Bone marrow (tissue), 2 donors: ENCODE measurements around the gene RBM4.

ENCODE experiments used
- DNase-seq, 2 donors: peaks; one replicate each; lab custom pipeline; 2025; lab: John Stamatoyannopoulos, UW

Gene RBM4

GRCh38 chr11:66689661-66690590 lies 51.4 kb downstream of the RBM4 start:
- no peak for DNase-seq

DNA sequence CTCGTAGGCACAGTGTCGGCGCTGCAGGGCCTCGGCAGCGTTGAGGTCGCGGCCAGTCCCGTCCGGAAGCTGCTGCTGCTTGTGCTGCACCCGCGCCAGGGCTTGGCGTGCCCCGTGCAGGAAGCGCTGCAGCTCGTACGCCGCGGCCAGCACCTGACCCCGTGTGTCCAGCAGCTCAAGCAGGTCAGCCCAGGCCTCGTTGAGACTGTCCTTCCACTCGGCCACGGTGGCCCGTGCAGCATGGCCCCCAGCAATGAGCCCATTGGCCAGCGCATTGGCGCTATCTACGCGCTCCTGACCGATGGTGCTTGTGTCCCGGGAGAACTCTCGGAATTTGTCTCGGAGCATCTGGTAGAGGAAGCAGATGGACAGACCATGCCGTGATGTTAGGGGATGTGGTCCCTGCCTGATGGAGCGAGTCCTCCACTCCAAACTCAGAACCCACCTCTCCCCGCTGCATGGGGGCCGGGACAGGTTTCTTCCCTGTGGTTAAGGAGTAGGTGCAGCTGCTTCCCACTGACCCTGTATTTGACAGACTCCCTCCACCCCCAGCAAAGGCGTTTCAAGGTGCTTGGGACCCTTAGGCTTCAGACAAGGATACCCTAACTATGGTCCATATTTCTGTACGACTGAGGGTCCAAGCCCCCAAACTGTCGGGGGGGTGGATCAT lies 52.9 kb downstream of the RBM4 start:
- no peak for DNase-seq

DNA sequence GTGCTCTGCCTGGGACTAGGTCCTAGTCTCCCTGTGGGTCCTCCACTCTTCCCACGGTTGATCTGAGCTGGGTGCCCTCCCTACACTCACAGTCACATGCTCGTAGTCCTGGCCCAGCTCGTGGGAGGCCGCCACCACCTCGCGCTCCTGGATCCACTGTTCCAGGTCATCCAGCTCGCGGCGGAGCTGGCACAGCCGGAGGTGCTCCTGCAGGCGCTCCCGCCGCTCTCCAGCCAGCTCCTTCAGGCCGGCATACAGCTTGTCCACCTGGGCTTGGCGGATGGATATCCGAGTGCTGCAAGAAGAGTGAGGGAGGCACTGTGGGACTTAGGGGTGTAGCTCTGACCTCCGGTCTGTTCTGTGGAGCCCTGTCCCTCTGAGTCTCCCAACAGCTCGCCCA lies 53.9 kb downstream of the RBM4 start:
- no peak for DNase-seq

DNA sequence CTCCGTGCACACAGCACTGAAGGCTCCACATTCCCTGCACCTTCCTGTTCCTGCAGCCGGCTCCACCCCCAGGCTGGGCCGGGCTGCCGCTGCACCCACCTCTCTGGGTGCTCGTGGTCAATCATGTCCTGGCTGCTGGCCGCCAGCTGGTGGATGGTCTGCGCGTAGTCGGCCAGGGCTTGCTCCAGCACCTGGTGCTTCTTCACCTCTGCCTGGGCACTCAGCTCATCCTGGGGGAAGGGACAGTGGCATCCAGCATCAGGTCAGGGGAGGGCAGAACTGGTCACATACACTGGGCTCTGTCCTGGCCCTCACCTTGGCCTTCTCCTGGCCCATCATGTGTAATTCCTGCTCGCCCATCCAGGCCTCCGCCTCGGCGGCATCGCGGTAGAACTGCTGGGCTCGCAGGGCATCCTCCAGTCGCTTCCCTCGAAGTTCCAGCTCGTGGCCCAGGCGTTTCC lies 54.4 kb downstream of the RBM4 start:
- no peak for DNase-seq

DNA sequence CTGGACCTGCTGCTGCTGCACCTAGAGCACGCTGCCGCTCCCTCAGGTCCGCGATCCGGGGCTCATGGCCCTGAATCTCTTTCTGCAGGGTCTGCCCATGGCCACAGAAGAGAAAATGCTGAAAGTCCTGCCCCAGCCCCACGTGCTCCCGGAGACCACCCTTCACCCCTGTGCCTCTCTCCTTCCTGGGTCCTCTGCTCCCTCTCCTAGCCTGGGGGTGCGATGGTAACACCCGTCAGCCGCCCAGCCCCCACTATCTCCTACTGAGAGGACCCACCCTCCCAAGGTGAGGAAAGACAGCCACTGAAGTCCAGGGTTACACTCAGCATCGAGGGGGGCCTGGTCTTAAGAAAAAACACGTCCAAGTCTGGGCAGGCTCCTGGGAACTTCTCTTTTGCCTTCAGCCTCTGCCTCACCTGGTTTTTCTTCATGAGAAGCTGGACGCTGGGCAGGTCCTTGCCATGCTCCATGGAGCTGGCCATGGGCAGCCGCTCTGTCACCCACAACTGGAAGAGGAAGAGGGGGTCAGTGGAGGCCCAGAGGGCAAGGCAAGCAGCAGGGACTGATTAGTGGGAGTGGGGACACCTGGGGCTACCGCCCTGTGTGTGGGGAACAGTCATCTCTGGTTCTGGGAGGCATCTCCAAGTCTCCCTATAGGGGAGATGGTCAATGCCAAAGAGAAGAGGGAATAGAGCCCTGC lies 55.0 kb downstream of the RBM4 start:
- no peak for DNase-seq

- no peak for DNase-seq
Measured at GRCh38 chr11:66694056-66694410, 55.5 kb downstream of the RBM4 start.

GRCh38 chr11:66694732-66695207 lies 56.3 kb downstream of the RBM4 start:
- DNase-seq: peak; percentile 38 to 52
